K562 (cell line): ENCODE data around the gene ASCC1. TPM values are rescaled to one million over a fixed set of nuclear protein-coding genes. Genes with fewer than 3 reads are reported as not detected.

ENCODE experiments used
- KLF13 ChIP-seq: fragments of 450-650 bp; IDR thresholded peaks from 2 replicates; pipeline ENCODE4 v1.6.1; 2016; ENCODE audit warnings: missing genetic modification characterization, low read depth, mild to moderate bottlenecking, missing compliant biosample characterization, moderate library complexity, borderline replicate concordance
- LARP7 ChIP-seq: fragments of 450-650 bp; IDR thresholded peaks from 2 replicates; pipeline ENCODE4 v1.6.1; 2016
- MGA ChIP-seq: fragments of 450-650 bp; IDR thresholded peaks from 2 replicates; pipeline ENCODE4 v1.6.1; 2016; ENCODE audit warnings: mild to moderate bottlenecking, moderate library complexity
- PHF20 ChIP-seq: fragments of 450-650 bp; IDR thresholded peaks from 2 replicates; pipeline ENCODE4 v1.6.1; 2018; ENCODE audit not compliant: partially characterized antibody
- polyA plus RNA-seq, 8 experiments: library from polyadenylated mRNA; depleted of rRNA in 4 of 8; stranded (reverse) in 5 of 8; unstranded in 3 of 8; fragments of >200 nt; fragmentation: Nextera tagmentation in 2 of 8; fragmentation: Illumina TruSeq in 1 of 8; extraction: Ambion mirVana in 2 of 8; extraction: Trizol in 1 of 8; gene quantifications; 2 replicates each; pipeline versions ENCODE4 v1.2.1 to v1.2.3, GENCODE V29; 2011 to 2014; ENCODE audit warnings: inconsistent platforms in 1 of 8, missing spikeins in 1 of 8
- total RNA-seq, 7 experiments: library from RNA; depleted of rRNA in 6 of 7; stranded (reverse); fragments of >200 nt in 6 of 7; fragmentation: Illumina TruSeq in 2 of 7; extraction: Trizol in 2 of 7; gene quantifications; 2 replicates each; pipeline versions ENCODE4 v1.2.1 to v1.2.3, GENCODE V29; 2011 to 2021; ENCODE audit warnings: low replicate concordance in 1 of 7
- TF ChIP-seq, protein P1 (sequence below): fragments of 450-650 bp; formaldehyde crosslinking; IDR thresholded peaks from 2 replicates; pipeline ENCODE4 v1.4.0; 2020; ENCODE audit warnings: mild to moderate bottlenecking
- TF ChIP-seq, protein P2 (sequence below): fragments of 450-650 bp; IDR thresholded peaks from 2 replicates; pipeline ENCODE4 v1.6.1; 2016; ENCODE audit warnings: low read depth

Gene ASCC1
- total and polyA plus RNA-seq, 9 of the 15 experiments (the other 6 are each of a cell fraction or from before 2014, with no cell fraction given) = 31.7 to 73.3 (median 52.8) TPM

DNA sequence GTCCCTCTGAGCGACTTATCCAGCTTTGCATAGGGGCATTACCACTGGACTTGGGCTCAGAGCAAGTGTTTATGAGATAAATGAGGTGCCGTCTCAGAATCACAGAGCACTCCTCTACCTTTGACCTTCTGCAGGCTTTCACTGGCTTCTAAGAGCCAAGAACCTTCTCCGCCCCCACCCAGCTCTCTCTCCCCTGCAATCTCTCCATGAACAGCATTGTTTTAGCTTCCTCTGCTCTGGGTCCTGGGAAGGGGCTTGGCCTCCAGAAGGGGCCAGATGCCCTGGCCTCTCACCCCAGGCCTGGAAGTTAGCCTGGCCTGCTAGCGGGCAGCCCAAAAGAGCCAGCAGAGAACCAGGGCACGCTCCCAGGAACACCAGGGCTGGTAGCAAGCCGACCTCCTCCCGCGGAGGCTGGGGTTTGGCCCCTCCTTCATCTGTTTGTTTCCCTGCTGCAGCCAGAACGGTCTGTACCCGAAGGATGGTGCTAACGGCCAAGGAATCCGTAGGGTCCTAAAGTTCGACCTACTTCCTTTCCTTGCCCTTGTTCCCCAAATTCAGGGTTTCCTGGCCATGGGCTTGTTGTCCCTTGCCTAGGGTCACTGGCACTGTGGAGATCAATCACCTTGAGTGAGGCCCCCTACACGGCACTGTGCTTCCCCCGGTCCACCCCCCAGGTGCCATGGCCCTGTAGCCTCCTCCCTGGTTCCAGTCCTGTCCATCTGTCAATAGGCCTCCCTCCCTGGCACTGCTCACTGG is 38.9 kb upstream of the ASCC1 start (continued):
- no peak; the same call in 1 of the 2 replicates for TF ChIP-seq MGA
- TF ChIP-seq, protein P1, sequence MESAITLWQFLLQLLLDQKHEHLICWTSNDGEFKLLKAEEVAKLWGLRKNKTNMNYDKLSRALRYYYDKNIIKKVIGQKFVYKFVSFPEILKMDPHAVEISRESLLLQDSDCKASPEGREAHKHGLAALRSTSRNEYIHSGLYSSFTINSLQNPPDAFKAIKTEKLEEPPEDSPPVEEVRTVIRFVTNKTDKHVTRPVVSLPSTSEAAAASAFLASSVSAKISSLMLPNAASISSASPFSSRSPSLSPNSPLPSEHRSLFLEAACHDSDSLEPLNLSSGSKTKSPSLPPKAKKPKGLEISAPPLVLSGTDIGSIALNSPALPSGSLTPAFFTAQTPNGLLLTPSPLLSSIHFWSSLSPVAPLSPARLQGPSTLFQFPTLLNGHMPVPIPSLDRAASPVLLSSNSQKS (CRISPR knock-in tag) = no peak
- TF ChIP-seq KLF13 = no peak
- TF ChIP-seq, protein P2, sequence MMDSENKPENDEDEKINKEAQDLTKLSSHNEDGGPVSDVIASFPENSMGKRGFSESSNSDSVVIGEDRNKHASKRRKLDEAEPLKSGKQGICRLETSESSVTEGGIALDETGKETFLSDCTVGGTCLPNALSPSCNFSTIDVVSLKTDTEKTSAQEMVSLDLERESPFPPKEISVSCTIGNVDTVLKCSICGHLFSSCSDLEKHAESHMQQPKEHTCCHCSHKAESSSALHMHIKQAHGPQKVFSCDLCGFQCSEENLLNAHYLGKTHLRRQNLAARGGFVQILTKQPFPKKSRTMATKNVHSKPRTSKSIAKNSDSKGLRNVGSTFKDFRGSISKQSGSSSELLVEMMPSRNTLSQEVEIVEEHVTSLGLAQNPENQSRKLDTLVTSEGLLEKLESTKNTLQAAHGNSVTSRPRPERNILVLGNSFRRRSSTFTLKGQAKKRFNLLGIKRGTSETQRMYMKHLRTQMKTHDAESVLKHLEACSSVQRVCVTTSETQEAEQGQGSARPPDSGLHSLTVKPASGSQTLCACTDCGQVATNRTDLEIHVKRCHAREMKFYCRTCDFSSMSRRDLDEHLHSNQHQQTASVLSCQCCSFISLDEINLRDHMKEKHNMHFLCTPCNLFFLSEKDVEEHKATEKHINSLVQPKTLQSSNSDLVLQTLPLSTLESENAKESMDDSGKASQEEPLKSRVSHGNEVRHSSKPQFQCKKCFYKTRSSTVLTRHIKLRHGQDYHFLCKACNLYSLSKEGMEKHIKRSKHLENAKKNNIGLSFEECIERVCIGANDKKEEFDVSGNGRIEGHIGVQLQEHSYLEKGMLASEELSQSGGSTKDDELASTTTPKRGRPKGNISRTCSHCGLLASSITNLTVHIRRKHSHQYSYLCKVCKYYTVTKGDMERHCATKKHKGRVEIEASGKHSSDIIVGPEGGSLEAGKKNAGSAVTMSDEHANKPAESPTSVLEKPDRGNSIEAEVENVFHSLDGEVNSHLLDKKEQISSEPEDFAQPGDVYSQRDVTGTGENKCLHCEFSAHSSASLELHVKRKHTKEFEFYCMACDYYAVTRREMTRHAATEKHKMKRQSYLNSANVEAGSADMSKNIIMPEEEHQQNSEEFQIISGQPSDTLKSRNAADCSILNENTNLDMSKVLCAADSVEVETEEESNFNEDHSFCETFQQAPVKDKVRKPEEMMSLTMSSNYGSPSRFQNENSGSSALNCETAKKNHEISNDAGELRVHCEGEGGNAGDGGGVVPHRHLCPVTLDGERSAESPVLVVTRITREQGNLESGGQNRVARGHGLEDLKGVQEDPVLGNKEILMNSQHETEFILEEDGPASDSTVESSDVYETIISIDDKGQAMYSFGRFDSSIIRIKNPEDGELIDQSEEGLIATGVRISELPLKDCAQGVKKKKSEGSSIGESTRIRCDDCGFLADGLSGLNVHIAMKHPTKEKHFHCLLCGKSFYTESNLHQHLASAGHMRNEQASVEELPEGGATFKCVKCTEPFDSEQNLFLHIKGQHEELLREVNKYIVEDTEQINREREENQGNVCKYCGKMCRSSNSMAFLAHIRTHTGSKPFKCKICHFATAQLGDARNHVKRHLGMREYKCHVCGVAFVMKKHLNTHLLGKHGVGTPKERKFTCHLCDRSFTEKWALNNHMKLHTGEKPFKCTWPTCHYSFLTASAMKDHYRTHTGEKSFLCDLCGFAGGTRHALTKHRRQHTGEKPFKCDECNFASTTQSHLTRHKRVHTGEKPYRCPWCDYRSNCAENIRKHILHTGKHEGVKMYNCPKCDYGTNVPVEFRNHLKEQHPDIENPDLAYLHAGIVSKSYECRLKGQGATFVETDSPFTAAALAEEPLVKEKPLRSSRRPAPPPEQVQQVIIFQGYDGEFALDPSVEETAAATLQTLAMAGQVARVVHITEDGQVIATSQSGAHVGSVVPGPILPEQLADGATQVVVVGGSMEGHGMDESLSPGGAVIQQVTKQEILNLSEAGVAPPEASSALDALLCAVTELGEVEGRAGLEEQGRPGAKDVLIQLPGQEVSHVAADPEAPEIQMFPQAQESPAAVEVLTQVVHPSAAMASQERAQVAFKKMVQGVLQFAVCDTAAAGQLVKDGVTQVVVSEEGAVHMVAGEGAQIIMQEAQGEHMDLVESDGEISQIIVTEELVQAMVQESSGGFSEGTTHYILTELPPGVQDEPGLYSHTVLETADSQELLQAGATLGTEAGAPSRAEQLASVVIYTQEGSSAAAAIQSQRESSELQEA = no peak
- TF ChIP-seq PHF20 = no peak
- no peak for TF ChIP-seq LARP7
